CD4-positive, alpha-beta T cell treated with Interleukin-15 for 1 hour (primary cell): ENCODE results near the gene CDK2AP2.
"Not testable (repeated sequence)": the region's sequence is repeated elsewhere in the genome, so short reads cannot be mapped to it uniquely, and the experiment has no call there.

Experiments used
- DNase-seq: peaks from one replicate; pipeline ENCODE4 v3.0.0-alpha.2; 2020

Gene CDK2AP2

GRCh38 chr11:67523556-67524479, 15.9 kb upstream of the CDK2AP2 start:
- DNase-seq, result no peak

GRCh38 chr11:67522844-67523555, 15.0 kb upstream of the CDK2AP2 start, which contains the start of gene CABP2:
CABP2 (minus strand) TSS chr11:67523446; CDS start chr11:67523326, 120 bp downstream.
- DNase-seq, result no peak

DNA sequence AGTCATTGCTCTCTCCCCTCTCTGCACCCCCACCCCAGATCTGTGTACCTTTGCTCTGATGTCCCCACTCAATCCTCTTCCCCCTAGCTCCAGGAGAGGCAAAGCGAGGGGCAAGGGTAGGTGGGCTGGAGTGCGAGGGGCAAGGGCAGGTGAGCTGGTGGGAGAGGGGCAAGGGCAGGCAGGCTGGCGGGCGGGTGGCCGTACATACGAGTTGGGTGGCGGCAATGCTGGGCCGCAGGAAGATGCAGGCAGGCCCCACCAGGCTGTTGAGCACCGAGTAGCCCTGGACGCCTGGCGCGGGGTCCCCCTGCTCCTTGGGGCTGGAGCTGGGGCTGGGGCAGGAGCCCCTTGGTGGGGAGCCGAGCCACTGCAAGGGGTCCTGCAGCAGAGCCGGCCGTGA, 14.4 kb upstream of the CDK2AP2 start:
- no peak for DNase-seq

DNA sequence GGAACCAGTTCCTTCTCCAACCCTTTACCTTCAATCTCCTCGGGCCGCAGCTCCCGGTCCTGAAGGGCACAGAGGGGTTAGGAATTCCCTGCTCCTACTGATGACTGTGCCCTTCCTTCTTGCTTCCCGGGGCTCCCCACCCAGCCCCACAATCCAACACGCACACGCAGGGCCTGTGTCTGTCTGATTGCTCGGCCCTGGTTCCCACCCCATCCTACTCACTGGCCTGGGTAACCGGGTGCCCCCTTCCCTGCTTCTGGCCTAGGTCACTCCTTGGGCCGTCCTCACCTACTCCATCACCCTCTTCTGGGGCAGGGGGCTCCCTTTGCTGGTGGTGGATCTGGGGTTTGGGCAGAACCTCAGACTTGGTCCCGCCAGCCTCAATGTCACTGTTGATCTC, 14.0 kb upstream of the CDK2AP2 start:
- DNase-seq, result no peak

- no peak for DNase-seq
These were observed 13.2 kb upstream of the CDK2AP2 start for GRCh38 chr11:67520856-67521824.

- no peak for DNase-seq
These were observed 11.8 kb upstream of the CDK2AP2 start for GRCh38 chr11:67519726-67520125.

DNA sequence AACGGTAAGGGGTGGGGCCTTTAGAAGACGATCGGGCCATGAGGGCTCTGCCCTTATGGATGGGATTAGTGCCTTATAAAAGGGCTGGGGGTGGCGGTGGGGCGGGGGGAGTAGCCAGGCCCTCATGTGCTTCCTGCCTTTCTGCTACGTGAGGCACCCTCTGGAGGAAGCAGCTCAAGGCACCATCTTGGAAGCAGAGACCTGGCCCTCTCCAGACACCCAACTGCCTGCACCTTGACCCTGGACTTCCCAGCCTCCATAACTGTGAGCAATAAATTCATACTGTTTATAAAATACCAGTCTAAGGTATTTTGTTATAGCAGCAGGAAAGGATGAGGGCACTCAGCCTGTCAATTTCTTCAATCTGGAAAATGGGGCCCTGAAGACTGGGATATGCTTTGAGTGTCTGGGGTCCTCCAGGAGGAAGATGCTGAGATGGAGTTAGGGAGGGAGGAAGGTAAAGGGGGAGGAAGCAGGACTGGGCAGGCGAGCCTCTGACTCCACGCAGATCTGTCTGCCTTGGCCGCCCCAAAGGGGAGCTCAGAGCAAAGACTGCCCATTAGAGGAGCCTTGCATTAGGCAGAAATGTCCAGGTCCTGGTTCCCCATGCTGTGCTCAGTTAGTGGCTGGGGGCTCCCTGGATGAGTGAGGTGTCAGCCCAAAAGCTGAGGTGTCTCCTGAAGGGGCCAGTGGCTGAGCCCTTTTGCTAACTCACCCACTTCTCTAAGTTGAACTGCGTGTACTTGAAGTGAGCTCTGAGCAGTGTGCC, 10.0 kb upstream of the CDK2AP2 start:
- no peak for DNase-seq

GRCh38 chr11:67516806-67517205, 8.8 kb upstream of the CDK2AP2 start:
- DNase-seq, result no peak

GRCh38 chr11:67514116-67514515, 6.2 kb upstream of the CDK2AP2 start:
- DNase-seq, result no peak

GRCh38 chr11:67511558-67511957, 3.6 kb upstream of the CDK2AP2 start:
- not testable (repeated sequence) for DNase-seq

GRCh38 chr11:67510023-67510345, 2.0 kb upstream of the CDK2AP2 start:
- no peak for DNase-seq

GRCh38 chr11:67508486-67509121, 642 bp upstream of the CDK2AP2 start:
- DNase-seq, result peak; percentile 98

DNA sequence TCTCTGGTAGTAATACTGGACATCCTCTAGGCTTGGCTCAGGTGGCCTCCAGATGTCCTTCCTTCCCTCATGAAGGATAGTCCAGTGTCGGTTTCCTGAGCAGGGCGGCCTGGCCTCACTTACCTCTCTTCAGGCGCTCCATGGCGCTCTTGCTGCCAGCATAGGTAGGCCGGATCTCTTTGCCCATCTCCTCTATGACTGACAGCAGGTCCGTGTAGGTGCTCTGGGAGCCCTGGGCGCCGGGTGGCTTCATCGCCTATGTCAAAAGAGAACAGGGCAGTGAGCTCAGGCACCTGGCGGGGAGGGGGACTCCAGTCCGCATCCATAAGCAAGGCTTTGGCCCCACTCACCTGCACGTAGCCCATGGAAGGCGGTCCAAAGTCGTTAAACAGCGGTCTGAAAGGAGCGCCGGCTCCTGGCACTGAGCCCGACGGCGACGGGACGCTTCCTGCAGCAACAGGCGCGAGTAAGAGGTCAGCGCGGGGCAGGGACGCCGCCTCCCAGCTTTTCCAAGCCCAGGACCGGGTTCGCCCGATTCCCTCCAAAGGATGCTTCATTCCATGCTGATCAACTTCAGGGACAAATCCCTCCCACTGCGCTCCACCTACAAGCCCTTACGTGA, 609 bp downstream of the CDK2AP2 start:
- no peak for DNase-seq

DNA sequence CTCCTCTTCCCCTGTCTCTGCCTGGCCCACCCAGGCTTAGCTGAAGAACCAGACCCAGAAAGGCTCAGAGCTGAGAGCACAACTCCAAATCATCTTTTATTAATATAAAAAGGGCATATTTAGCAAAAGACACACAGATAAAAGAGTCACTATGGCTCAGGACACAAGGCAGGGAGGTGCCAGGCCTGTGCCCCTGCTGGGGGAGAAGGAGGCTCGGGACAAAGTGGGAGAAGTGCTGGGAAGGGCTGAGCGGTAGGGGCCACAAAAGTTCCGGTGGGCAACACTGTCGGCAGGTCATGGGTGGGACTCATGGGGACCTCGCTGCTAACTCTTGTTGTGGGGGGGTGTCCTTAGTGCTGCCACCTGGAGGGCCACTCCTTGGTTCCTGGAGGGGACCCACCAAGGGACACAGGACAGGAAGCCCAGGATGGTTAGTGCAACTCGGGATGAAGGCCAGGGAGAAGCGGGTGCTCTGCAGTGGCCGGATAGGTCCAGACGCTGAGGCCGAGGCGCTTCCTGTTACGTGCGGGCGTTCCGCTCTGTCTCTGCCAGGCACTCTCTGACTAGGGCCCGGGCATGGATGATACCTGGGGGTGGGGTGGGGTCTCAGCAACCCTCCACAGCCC, 1.4 kb downstream of the CDK2AP2 start:
- DNase-seq, result no peak

DNA sequence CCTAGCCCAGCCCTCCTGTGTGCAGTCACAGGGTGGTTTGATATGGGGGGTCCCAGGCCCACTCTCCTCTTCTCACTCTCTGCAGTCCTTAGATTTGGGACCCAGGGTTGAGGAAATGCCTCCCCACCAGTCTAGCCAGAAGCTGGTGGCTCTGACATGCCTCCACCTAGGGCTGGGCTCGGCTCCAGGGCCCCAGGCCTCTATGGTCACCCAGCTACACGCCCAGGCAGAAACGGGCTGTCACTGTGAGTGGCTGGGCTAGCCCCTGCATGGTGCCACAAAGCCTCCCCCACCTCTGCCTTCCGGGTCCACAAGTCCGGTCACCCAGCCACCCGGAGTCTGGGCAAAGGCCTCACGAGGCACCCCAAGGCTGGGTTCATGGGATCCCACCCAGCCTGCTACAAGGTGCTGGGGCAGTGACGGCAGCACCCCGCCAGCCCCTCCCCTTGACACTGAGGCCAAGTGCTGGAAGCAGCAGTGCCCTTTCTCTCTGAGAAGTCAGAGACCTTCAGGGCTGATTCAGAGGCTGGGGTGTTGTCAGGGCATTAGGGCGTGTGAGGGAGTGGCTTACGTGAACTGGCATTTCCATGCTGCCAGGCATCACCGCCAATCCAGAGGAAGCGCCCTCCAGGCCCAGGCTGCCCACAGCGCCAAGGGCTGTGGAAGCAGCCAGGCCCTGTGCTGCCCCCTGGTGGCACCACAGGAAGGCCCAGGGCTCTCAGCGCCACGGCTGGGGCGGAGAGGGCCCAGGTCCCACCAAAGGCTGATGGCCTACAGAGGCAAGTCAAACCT, 2.2 kb downstream of the CDK2AP2 start:
- DNase-seq, result peak; percentile 93

- peak; percentile 80 for DNase-seq
These were observed 2.9 kb downstream of the CDK2AP2 start, which contains the start of gene PITPNM1 for GRCh38 chr11:67504950-67505581. PITPNM1 (minus strand) TSS chr11:67505363; CDS start chr11:67504180, 1,183 bp downstream.

DNA sequence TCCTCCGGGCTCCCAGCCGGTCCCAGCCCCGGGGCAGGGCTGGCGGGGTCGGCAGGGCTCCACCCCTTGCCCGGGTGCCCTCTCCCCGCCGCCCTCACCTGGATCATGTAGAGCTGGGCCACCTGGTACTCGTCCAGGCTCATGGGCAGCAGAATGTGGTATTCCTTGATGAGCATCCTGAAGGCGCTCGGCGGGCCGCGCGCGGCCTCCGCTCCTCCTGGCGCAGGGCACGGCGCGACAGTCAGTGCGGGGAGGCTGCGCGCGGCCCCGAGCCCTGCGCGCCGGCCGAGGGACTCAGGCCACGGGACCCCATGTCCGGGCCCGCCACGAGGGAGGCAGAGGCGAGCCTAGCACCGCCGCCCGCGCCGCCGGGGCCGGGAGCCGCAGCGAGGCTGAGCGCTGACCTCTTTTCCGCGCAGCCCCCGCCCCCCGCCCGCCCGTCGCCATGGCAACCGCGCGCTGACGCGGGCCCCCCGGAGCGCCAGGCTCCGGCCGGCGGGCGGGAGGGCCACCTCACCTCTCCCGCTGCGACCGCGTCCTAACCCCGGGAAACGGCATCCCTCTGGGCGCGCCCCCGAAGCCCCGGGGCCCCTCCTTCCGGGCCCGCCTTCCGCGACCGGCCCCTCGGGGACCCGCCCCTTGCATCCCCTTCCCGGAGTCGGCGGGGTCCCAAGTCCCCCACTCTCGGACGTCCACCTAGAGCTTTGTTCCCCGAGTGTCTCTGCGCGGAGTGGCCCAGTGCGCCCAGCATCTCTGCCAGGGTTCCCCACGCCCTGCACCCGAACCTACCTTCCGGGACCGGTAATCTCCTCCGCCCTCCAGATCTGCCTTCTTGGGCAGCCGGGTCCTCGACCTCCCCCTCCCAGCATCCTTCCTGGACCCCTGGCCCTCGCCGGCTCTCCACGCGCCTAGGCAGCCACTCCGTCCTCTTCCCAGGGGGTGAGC, 3.7 kb downstream of the CDK2AP2 start:
- DNase-seq, result no peak
